Neural cell (in vitro differentiated cells): ENCODE results near the gene PRIMPOL. TPM values are rescaled to one million over a fixed set of nuclear protein-coding genes. Genes with fewer than 3 reads are reported as not detected.

Experiments
- H2AFZ ChIP-seq: fragments of 200-600, 300-800 bp; sonication (generic), shearing (Covaris generic); 2 replicates; pipeline ENCODE4 v1.6.0; 2014; ENCODE audit warnings: low read depth, mild to moderate bottlenecking, antibody characterized with exemption, low read length, moderate library complexity
- H3F3A ChIP-seq: fragments of 200-600 bp; shearing (Covaris generic); 2 replicates; pipeline ENCODE4 v1.6.1; 2016; ENCODE audit warnings: mild to moderate bottlenecking, moderate library complexity, mixed read lengths, antibody characterized with exemption, low read length; ENCODE audit not compliant: insufficient read depth, poor library complexity, severe bottlenecking
- H3K27ac ChIP-seq: fragments of 200-600, 300-800 bp; sonication (generic), shearing (Covaris generic); 2 replicates; pipeline ENCODE4 v1.5.1; 2014; ENCODE audit warnings: mild to moderate bottlenecking, low read length, moderate library complexity
- H3K27me3 ChIP-seq: fragments of 300-800, 200-600 bp; sonication (generic), shearing (Covaris generic); 2 replicates; pipeline ENCODE4 v1.6.0; 2014; ENCODE audit warnings: mild to moderate bottlenecking, low read depth, low read length, moderate library complexity; ENCODE audit not compliant: insufficient read depth
- H3K36me3 ChIP-seq: fragments of 300-800, 200-600 bp; sonication (generic), shearing (Covaris generic); 2 replicates; pipeline ENCODE4 v1.5.1; 2014; ENCODE audit warnings: mild to moderate bottlenecking, antibody characterized with exemption, low read length, moderate library complexity; ENCODE audit not compliant: insufficient read depth
- H3K4me2 ChIP-seq: fragments of 300-800, 200-600 bp; sonication (generic), shearing (Covaris generic); 2 replicates; pipeline ENCODE4 v1.6.0; 2014; ENCODE audit warnings: mild to moderate bottlenecking, low read length
- H3K4me3 ChIP-seq: fragments of 300-800, 200-600 bp; sonication (generic), shearing (Covaris generic); 2 replicates; pipeline ENCODE4 v1.5.1; 2014; ENCODE audit warnings: mild to moderate bottlenecking, low read length, moderate library complexity
- H3K79me2 ChIP-seq: fragments of 200-600 bp; shearing (Covaris generic); replicated peaks from 2 replicates; pipeline ENCODE4 v1.6.0; 2014; ENCODE audit warnings: mild to moderate bottlenecking, low read length, moderate library complexity; ENCODE audit not compliant: insufficient read depth
- H3K9ac ChIP-seq: fragments of 300-800, 200-600 bp; sonication (generic), shearing (Covaris generic); 2 replicates; pipeline ENCODE4 v1.6.1; 2016; ENCODE audit warnings: mild to moderate bottlenecking, low read length, mixed read lengths
- H3K9me2 ChIP-seq: fragments of 200-600 bp; shearing (Covaris generic); 2 replicates; pipeline ENCODE4 v1.6.1; 2016; ENCODE audit warnings: mild to moderate bottlenecking, low read length, mixed read lengths; ENCODE audit not compliant: insufficient read depth
- H3K9me3 ChIP-seq: fragments of 200-600, 300-800 bp; sonication (generic), shearing (Covaris generic); 2 replicates; pipeline ENCODE4 v1.6.1; 2016; ENCODE audit warnings: mild to moderate bottlenecking, mixed run types, low read length, moderate library complexity, mixed read lengths
- H4K20me1 ChIP-seq: fragments of 200-600 bp; shearing (Covaris generic); 2 replicates; pipeline ENCODE4 v1.6.1; 2016; ENCODE audit warnings: mild to moderate bottlenecking, mixed run types; ENCODE audit not compliant: insufficient read depth
- CTCF ChIP-seq: fragments of 450-650 bp; IDR thresholded peaks from 2 replicates; pipeline ENCODE4 v1.5.1; 2014; ENCODE audit warnings: antibody characterized with exemption, mild to moderate bottlenecking, moderate library complexity; ENCODE audit not compliant: poor library complexity, severe bottlenecking
- EP300 ChIP-seq: fragments of 450-650 bp; conservative IDR thresholded peaks from 2 replicates; pipeline ENCODE4 v1.6.1; 2014; ENCODE audit warnings: antibody characterized with exemption, mild to moderate bottlenecking, moderate library complexity; ENCODE audit not compliant: poor library complexity, severe bottlenecking
- EZH2 ChIP-seq: fragments of 200-600, 300-800 bp; shearing (Covaris generic), sonication (generic); IDR thresholded peaks from 2 replicates; pipeline ENCODE4 v1.6.1; 2014; ENCODE audit warnings: antibody characterized with exemption, low read length, borderline replicate concordance, mild to moderate bottlenecking; ENCODE audit not compliant: insufficient read depth, poor library complexity, severe bottlenecking
- MXI1 ChIP-seq: fragments of 450-650 bp; conservative IDR thresholded peaks from 2 replicates; pipeline ENCODE4 v1.6.1; 2014; ENCODE audit warnings: antibody characterized with exemption, mild to moderate bottlenecking; ENCODE audit not compliant: poor library complexity, severe bottlenecking
- POLR2AphosphoS5 ChIP-seq: IDR thresholded peaks from 2 replicates; pipeline ENCODE4 v1.6.1; 2012
- RAD21 ChIP-seq: fragments of 450-650 bp; conservative IDR thresholded peaks from 2 replicates; pipeline ENCODE4 v1.6.1; 2014; ENCODE audit warnings: antibody characterized with exemption, mild to moderate bottlenecking, moderate library complexity
- REST ChIP-seq: IDR thresholded peaks from 2 replicates; pipeline ENCODE4 v1.6.1; 2012; ENCODE audit warnings: borderline replicate concordance
- SMC3 ChIP-seq: fragments of 450-650 bp; conservative IDR thresholded peaks from 2 replicates; pipeline ENCODE4 v1.6.1; 2014; ENCODE audit warnings: antibody characterized with exemption, mild to moderate bottlenecking, moderate library complexity; ENCODE audit not compliant: poor library complexity
- TAF1 ChIP-seq: IDR thresholded peaks from 2 replicates; pipeline ENCODE4 v1.6.1; 2012; ENCODE audit warnings: low read depth
- polyA plus RNA-seq: library from polyadenylated mRNA; depleted of rRNA; stranded (reverse); fragments of >200 nt; gene quantifications from 2 replicates; pipeline ENCODE4 v1.2.3, GENCODE V29; 2014

The PRIMPOL gene
- polyA plus RNA-seq, 1 donor from 2014 or later = 23.6 TPM

- Histone ChIP-seq H3K9me3 (no peaks in the 10 kb centered on the region), H3K4me2 (no peak overlapping the region), H3K9me2 (no peaks in the 10 kb centered on the region), H3K36me3 (no peaks in the 10 kb centered on the region), H3K9ac (no peak overlapping the region), H3F3A (no peaks in the 10 kb centered on the region), H4K20me1 (no peaks in the 10 kb centered on the region), H3K27me3 (no peaks in the 10 kb centered on the region), H2AFZ (no peak overlapping the region), H3K4me3 (no peak overlapping the region), H3K27ac (no peak overlapping the region), H3K79me2 (no peaks in the 10 kb centered on the region)
- TF ChIP-seq TAF1 (no peak), RAD21 (no peak), POLR2AphosphoS5 (no peak), EP300 (no peak), REST (no peak), MXI1 (no peak), SMC3 (no peak), EZH2 (no peak), CTCF (no peak)
Measured at GRCh38 chr4:184712322-184712721, 62.8 kb downstream of the PRIMPOL start.

GRCh38 chr4:184713887-184714286, 64.3 kb downstream of the PRIMPOL start:
- no peaks in the 10 kb centered on the region for H4K20me1 ChIP-seq
- no peak overlapping the region for H3K4me2 ChIP-seq
- no peak for TF ChIP-seq SMC3
- H3K9ac ChIP-seq = no peak overlapping the region
- no peak overlapping the region for H3K4me3 ChIP-seq
- no peaks in the 10 kb centered on the region for H3F3A ChIP-seq
- H3K27ac ChIP-seq = no peak overlapping the region
- no peaks in the 10 kb centered on the region for H3K27me3 ChIP-seq
- no peaks in the 10 kb centered on the region for H3K79me2 ChIP-seq
- H2AFZ ChIP-seq = no peak overlapping the region
- no peaks in the 10 kb centered on the region for H3K9me3 ChIP-seq
- no peaks in the 10 kb centered on the region for H3K36me3 ChIP-seq
- H3K9me2 ChIP-seq = no peaks in the 10 kb centered on the region

- TF ChIP-seq POLR2AphosphoS5 (no peak), SMC3 (no peak)
- Histone ChIP-seq H3K27ac (no peak overlapping the region), H2AFZ (no peak overlapping the region), H3K4me3 (no peak overlapping the region), H3K9ac (no peak overlapping the region), H3K79me2 (no peaks in the 10 kb centered on the region), H3F3A (no peaks in the 10 kb centered on the region), H4K20me1 (no peaks in the 10 kb centered on the region), H3K4me2 (no peak overlapping the region), H3K36me3 (no peaks in the 10 kb centered on the region), H3K9me2 (no peaks in the 10 kb centered on the region), H3K27me3 (no peaks in the 10 kb centered on the region), H3K9me3 (no peaks in the 10 kb centered on the region)
Measured at GRCh38 chr4:184715526-184715925, 66.0 kb downstream of the PRIMPOL start.
